HepG2 (cell line): ENCODE data around the gene GLI3. TPM values are rescaled to one million over a fixed set of nuclear protein-coding genes. Genes with fewer than 3 reads are reported as not detected.

Experiments used
- ATAC-seq: fragments of 200-7000 bp; cut with Tn5 transposase; 3 replicates; pipeline ENCODE4 v1.9.1; 2020; ENCODE audit warnings: mild to moderate bottlenecking, moderate library complexity
- BruUV-seq: library from RNA; stranded (reverse); fragments of 400-500 nt; replicated peaks from 2 replicates; lab custom pipeline; 2021; lab: Mats Ljungman, UMichigan
- CTCF ChIA-PET: fragments of 300-600 bp; formaldehyde crosslinking; extraction: SDS; loops from one replicate; lab custom pipeline; 2021; ENCODE audit warnings: low total read pairs, inconsistent platforms, low intra/inter-chr PET ratio; lab: Yijun Ruan, JAX
- POLR2A ChIA-PET: fragments of 350-600 bp; sonication (Branson Sonifier 250); formaldehyde crosslinking; loops from one replicate; lab custom pipeline; 2020; ENCODE audit warnings: antibody characterized with exemption, inconsistent platforms; lab: Yijun Ruan, JAX
- DNase-seq: peaks from one replicate; pipeline ENCODE4 v3.0.0-alpha.2; 2015; ENCODE audit warnings: low spot score
- FAIRE-seq: peaks from 3 replicates; lab custom pipeline; 2011; peaks lifted over from hg19 to GRCh38; lab: Jason Lieb, UNC
- H2AFZ ChIP-seq: one replicate; pipeline ENCODE4 v1.6.1; 2011; ENCODE audit warnings: low read length, inconsistent platforms
- H3K27ac ChIP-seq: fragments of 300-600 bp; 3 replicates; pipeline ENCODE4 v1.8.0; 2011; ENCODE audit warnings: mixed run types, mild to moderate bottlenecking, mixed read lengths, low read length, inconsistent platforms; ENCODE audit not compliant: insufficient read depth; ENCODE audit errors: extremely low read length
- H3K27me3 ChIP-seq, 2 experiments: fragments of 200-600 bp in 1 of 2; 2 replicates in 1 of 2; 3 replicates in 1 of 2; pipeline versions ENCODE4 v1.6.0 to v1.8.0; 2011; ENCODE audit warnings: low read length in 2 of 2, mild to moderate bottlenecking in 2 of 2, moderate library complexity in 2 of 2, inconsistent platforms in 1 of 2; ENCODE audit not compliant: insufficient read depth in 2 of 2, control insufficient read depth in 1 of 2
- H3K36me3 ChIP-seq, 2 experiments: fragments of 200-600 bp in 1 of 2; replicated peaks in 1 of 2; 2 replicates in 1 of 2; 3 replicates in 1 of 2; pipeline versions ENCODE4 v1.5.1 to v1.8.0; 2011; ENCODE audit warnings: low read length in 2 of 2, inconsistent platforms in 1 of 2; ENCODE audit not compliant: insufficient read depth in 2 of 2, control insufficient read depth in 1 of 2
- H3K4me1 ChIP-seq: 2 replicates; pipeline ENCODE4 v1.5.1; 2012; ENCODE audit warnings: low read length, inconsistent platforms; ENCODE audit not compliant: insufficient read depth
- H3K4me2 ChIP-seq: 2 replicates; pipeline ENCODE4 v1.6.0; 2011; ENCODE audit warnings: low read depth, low read length, inconsistent platforms
- H3K4me3 ChIP-seq, 3 experiments: fragments of 200-600 bp in 1 of 3; sonication (generic), shearing (Covaris generic) in 1 of 3; replicated peaks in 1 of 3; 2 replicates each; pipeline ENCODE4 v1.5.1; 2011 to 2016; ENCODE audit warnings: low read length in 3 of 3, inconsistent platforms in 2 of 3, low read depth in 2 of 3, mild to moderate bottlenecking in 2 of 3, control low read depth in 1 of 3, mixed read lengths in 1 of 3; ENCODE audit not compliant: insufficient read depth in 1 of 3
- H3K79me2 ChIP-seq: one replicate; pipeline ENCODE4 v1.6.1; 2011; ENCODE audit warnings: low read length, inconsistent platforms; ENCODE audit not compliant: insufficient read depth
- H3K9ac ChIP-seq: 2 replicates; pipeline ENCODE4 v1.6.0; 2011; ENCODE audit warnings: mild to moderate bottlenecking, low read depth, low read length, inconsistent platforms; ENCODE audit not compliant: insufficient read depth
- H3K9me3 ChIP-seq: 2 replicates; pipeline ENCODE4 v1.5.1; 2012; ENCODE audit warnings: mild to moderate bottlenecking, low read length
- H4K20me1 ChIP-seq: 2 replicates; pipeline ENCODE4 v1.6.0; 2011; ENCODE audit warnings: inconsistent platforms, mild to moderate bottlenecking, low read length, moderate library complexity; ENCODE audit not compliant: insufficient read depth
- FLYWCH1 ChIP-seq: sonication (generic); formaldehyde crosslinking; IDR thresholded peaks from 2 replicates; pipeline ENCODE4 v1.8.1; 2023; ENCODE audit warnings: mild to moderate bottlenecking, missing genetic modification reagents
- HMG20B ChIP-seq: conservative IDR thresholded peaks from 2 replicates; pipeline ENCODE4 v1.6.1; 2016; ENCODE audit warnings: missing genetic modification reagents, missing compliant biosample characterization
- KLF16 ChIP-seq, 2 experiments: sonication (generic) in 1 of 2; formaldehyde crosslinking in 1 of 2; IDR thresholded peaks; 2 replicates each; pipeline versions ENCODE4 v1.6.1 to v1.8.0; 2016 to 2023; ENCODE audit warnings: missing genetic modification reagents in 2 of 2, missing compliant biosample characterization in 1 of 2
- KMT2B ChIP-seq: IDR thresholded peaks from 2 replicates; pipeline ENCODE4 v1.6.1; 2016; ENCODE audit warnings: missing genetic modification reagents, missing compliant biosample characterization
- THYN1 ChIP-seq: sonication (generic); formaldehyde crosslinking; IDR thresholded peaks from 2 replicates; pipeline ENCODE4 v1.8.1; 2023; ENCODE audit warnings: low read depth, mild to moderate bottlenecking, moderate library complexity, missing genetic modification reagents, borderline replicate concordance
- WGBS: methylation state at CpG from one replicate; pipeline ENCODE4 v1.1.6; 2017; ENCODE audit warnings: low lambda C conversion rate; 5-methylcytosine and 5-hydroxymethylcytosine counted together
- in situ Hi-C: cut with HindIII; loops from 2 replicates; pipeline ENCODE4 v1.10.0; 2017; ENCODE audit warnings: low pct_unique_long_range_greater_than_20kb; ENCODE audit not compliant: extremely low pct_ligation_motif_present
- intact Hi-C: fragments of 100-400 bp; cut with micrococcal nuclease; formaldehyde crosslinking; loops from one replicate; pipeline ENCODE4 v1.10.0; 2022; ENCODE audit not compliant: unreplicated experiment
- polyA plus RNA-seq, 8 experiments: library from polyadenylated mRNA; depleted of rRNA in 3 of 8; stranded (reverse) in 7 of 8; unstranded in 1 of 8; fragments of >200 nt; fragmentation: Illumina TruSeq in 4 of 8; extraction: Trizol in 4 of 8; gene quantifications; 2 replicates each; pipeline versions ENCODE4 v1.2.1 to v1.2.3, GENCODE V29; 2011 to 2016; ENCODE audit warnings: low read depth in 4 of 8, missing spikeins in 1 of 8, mixed read lengths in 1 of 8; ENCODE audit not compliant: insufficient read depth in 1 of 8
- total RNA-seq, 5 experiments: library from RNA; depleted of rRNA; stranded (reverse); fragments of >200 nt; fragmentation: Illumina TruSeq; extraction: Trizol; gene quantifications; 2 replicates each; pipeline ENCODE4 v1.2.3, GENCODE V29; 2016; ENCODE audit warnings: low read depth in 1 of 5
- TF ChIP-seq, protein P1 (sequence below): sonication (generic); formaldehyde crosslinking; IDR thresholded peaks from 2 replicates; pipeline ENCODE4 v1.4.0; 2020; ENCODE audit warnings: mild to moderate bottlenecking, missing genetic modification reagents
- TF ChIP-seq, protein P2 (sequence below): sonication (generic); formaldehyde crosslinking; IDR thresholded peaks from 2 replicates; pipeline ENCODE4 v1.5.0; 2020; ENCODE audit warnings: missing genetic modification reagents, mild to moderate bottlenecking, borderline replicate concordance

Gene GLI3
- total and polyA plus RNA-seq, 2 of the 13 experiments (the other 11 are each of a cell fraction or from before 2014, with no cell fraction given), result not detected

DNA sequence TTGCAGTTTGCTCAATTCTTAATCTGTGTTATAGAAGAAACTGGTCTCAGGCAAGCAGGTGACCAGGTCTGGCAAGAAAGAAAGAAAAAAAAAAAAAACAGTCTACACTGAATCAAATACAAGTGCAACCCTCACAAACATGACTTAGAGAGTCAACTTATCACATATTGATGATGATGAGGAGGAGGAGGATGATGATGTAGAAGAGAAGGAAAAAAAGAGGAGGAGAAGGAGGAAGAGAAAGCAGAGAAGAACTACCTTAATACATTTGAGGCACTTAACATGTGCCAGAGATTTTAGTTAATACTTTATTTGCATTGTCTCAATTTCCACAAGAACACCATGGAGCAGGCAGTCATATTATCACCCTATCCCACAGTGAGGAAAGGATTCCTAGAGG, 91.5 kb downstream of the GLI3 start:
- Histone ChIP-seq H3K79me2 (no peaks in the 10 kb centered on the region), H3K36me3 (no peaks in the 10 kb centered on the region), H2AFZ (no peak overlapping the region), H4K20me1 (no peaks in the 10 kb centered on the region), H3K9me3 (no peaks in the 10 kb centered on the region), H3K4me3 (no peak overlapping the region), H3K27me3 (peaks cover 0 to 28% of the 10 kb centered on the region in 2 experiments; a peak in 1 of 5 replicates), H3K4me1 (no peaks in the 10 kb centered on the region), H3K27ac (no peak overlapping the region), H3K4me2 (no peak overlapping the region), H3K9ac (no peak overlapping the region)
- no TSS peak for BruUV-seq
- TF ChIP-seq, protein P1, sequence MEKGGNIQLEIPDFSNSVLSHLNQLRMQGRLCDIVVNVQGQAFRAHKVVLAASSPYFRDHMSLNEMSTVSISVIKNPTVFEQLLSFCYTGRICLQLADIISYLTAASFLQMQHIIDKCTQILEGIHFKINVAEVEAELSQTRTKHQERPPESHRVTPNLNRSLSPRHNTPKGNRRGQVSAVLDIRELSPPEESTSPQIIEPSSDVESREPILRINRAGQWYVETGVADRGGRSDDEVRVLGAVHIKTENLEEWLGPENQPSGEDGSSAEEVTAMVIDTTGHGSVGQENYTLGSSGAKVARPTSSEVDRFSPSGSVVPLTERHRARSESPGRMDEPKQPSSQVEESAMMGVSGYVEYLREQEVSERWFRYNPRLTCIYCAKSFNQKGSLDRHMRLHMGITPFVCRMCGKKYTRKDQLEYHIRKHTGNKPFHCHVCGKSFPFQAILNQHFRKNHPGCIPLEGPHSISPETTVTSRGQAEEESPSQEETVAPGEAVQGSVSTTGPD (CRISPR knock-in tag), result no peak
- TF ChIP-seq, protein P2, sequence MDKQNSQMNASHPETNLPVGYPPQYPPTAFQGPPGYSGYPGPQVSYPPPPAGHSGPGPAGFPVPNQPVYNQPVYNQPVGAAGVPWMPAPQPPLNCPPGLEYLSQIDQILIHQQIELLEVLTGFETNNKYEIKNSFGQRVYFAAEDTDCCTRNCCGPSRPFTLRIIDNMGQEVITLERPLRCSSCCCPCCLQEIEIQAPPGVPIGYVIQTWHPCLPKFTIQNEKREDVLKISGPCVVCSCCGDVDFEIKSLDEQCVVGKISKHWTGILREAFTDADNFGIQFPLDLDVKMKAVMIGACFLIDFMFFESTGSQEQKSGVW (CRISPR knock-in tag), result no peak
- TF ChIP-seq FLYWCH1 (no peak), HMG20B (CRISPR knock-in tag) (no peak), KMT2B (CRISPR knock-in tag) (no peak), KLF16 (CRISPR knock-in tag; IDR thresholded peaks at IDR 0.05) (no peak)
- ChIA-PET POLR2A (no interaction called here), CTCF (no interaction called here)
- FAIRE-seq (no peak), DNase-seq (no peak), ATAC-seq (no peak)
- intact Hi-C loops (loop anchor here (5.0 kb wide), 1 partner anchor 128 kb away; no protein-coding TSS in a partner anchor), in situ Hi-C loops (no loop called here)

DNA sequence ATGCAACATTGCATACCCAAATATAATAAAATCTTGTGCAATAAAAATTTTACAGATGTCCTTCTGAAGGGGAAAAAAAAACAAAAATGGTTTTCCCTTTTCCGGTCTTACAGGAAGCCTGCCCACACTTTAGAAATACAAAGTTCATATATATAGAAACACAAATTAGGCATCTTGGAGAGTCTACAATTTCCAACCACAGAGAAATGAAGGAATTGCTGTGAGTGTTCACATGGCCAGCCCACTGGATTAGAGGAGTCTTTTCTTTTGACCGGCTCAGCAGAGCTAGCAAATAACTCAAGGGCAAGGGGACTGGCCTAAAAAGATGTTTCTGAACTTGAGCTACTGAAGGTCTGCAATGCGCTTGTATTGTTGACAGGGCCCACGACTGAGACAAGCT, 92.4 kb downstream of the GLI3 start:
- Histone ChIP-seq H3K27ac (no peak overlapping the region), H3K9ac (no peak overlapping the region), H3K79me2 (no peaks in the 10 kb centered on the region), H3K27me3 (peaks cover 0 to 28% of the 10 kb centered on the region in 2 experiments; a peak in 1 of 5 replicates), H3K4me2 (no peak overlapping the region), H3K9me3 (no peaks in the 10 kb centered on the region), H3K36me3 (no peaks in the 10 kb centered on the region), H4K20me1 (no peaks in the 10 kb centered on the region), H3K4me1 (no peaks in the 10 kb centered on the region), H2AFZ (no peak overlapping the region), H3K4me3 (no peak overlapping the region)
- DNase-seq, result no peak
- ChIA-PET CTCF (no interaction called here), POLR2A (no interaction called here)
- intact Hi-C loops (loop anchor here (5.0 kb wide), 1 partner anchor 127 kb away; no protein-coding TSS in a partner anchor), in situ Hi-C loops (no loop called here)
- FAIRE-seq, result no peak
- TF ChIP-seq THYN1 (CRISPR knock-in tag), result no peak
- BruUV-seq, result no TSS peak
- WGBS, result 23% methylated on average over 4 of the region's 4 CpGs
- ATAC-seq, result no peak
